ES-I3 (cell line): Measurements from ENCODE around the gene CHST12.
"Not testable (repeated sequence)": the region's sequence is repeated elsewhere in the genome, so short reads cannot be mapped to it uniquely, and the experiment has no call there.

Source experiments
- H3K36me3 ChIP-seq: 2 replicates; pipeline ENCODE4 v1.6.1; 2013; ENCODE audit warnings: mild to moderate bottlenecking, low read length, control low read depth, moderate library complexity; ENCODE audit not compliant: insufficient read depth
- H3K4me1 ChIP-seq: 2 replicates; pipeline ENCODE4 v1.6.1; 2013; ENCODE audit warnings: mild to moderate bottlenecking, control low read depth, low read length; ENCODE audit not compliant: insufficient read depth
- H3K9ac ChIP-seq: 2 replicates; pipeline ENCODE4 v1.6.1; 2013; ENCODE audit warnings: low read depth, mild to moderate bottlenecking, low read length, moderate library complexity
- H3K9me3 ChIP-seq: 2 replicates; pipeline ENCODE4 v1.6.1; 2013; ENCODE audit warnings: mild to moderate bottlenecking, low read length, moderate library complexity; ENCODE audit not compliant: control insufficient read depth, insufficient read depth

The CHST12 gene

GRCh38 chr7:2404714-2405119, 1.3 kb downstream of the CHST12 start:
- Histone ChIP-seq H3K9ac (peak overlapping the region; percentile 92; the same call in 1 of the 2 replicates), H3K36me3 (no peaks in the 10 kb centered on the region)

GRCh38 chr7:2405201-2405600, 1.8 kb downstream of the CHST12 start:
- Histone ChIP-seq H3K36me3 (no peaks in the 10 kb centered on the region), H3K4me1 (peaks cover 3% of the 10 kb centered on the region), H3K9me3 (no peaks in the 10 kb centered on the region), H3K9ac (no peak overlapping the region)

More at GRCh38 chr7:2404714-2405119, 1.3 kb downstream of the CHST12 start:
- peaks cover 7% of the 10 kb centered on the region for H3K4me1 ChIP-seq
- H3K9me3 ChIP-seq, result no peaks in the 10 kb centered on the region

- Histone ChIP-seq H3K36me3 (no peaks in the 10 kb centered on the region), H3K4me1 (no peaks in the 10 kb centered on the region; the same call in 1 of the 2 replicates), H3K9me3 (no peaks in the 10 kb centered on the region), H3K9ac (no peak overlapping the region)
Observed at GRCh38 chr7:2405601-2406345, 2.4 kb downstream of the CHST12 start.

- no peaks in the 10 kb centered on the region for H3K9me3 ChIP-seq
- H3K36me3 ChIP-seq, result no peaks in the 10 kb centered on the region
- H3K9ac ChIP-seq, result no peak overlapping the region
- H3K4me1 ChIP-seq, result peaks cover 5% of the 10 kb centered on the region; the same call in 1 of the 2 replicates
Observed at GRCh38 chr7:2409745-2410414, 6.5 kb downstream of the CHST12 start.

GRCh38 chr7:2411049-2411448, 7.6 kb downstream of the CHST12 start:
- no peak overlapping the region for H3K9ac ChIP-seq
- no peaks in the 10 kb centered on the region for H3K36me3 ChIP-seq
- no peaks in the 10 kb centered on the region for H3K9me3 ChIP-seq
- H3K4me1 ChIP-seq, result peaks cover 7% of the 10 kb centered on the region; the same call in 1 of the 2 replicates

- Histone ChIP-seq H3K4me1 (peaks cover 11% of the 10 kb centered on the region; the same call in 1 of the 2 replicates), H3K36me3 (no peaks in the 10 kb centered on the region), H3K9me3 (no peaks in the 10 kb centered on the region), H3K9ac (no peak overlapping the region)
Observed at GRCh38 chr7:2411815-2412586, 8.6 kb downstream of the CHST12 start.

GRCh38 chr7:2412587-2413201, 9.3 kb downstream of the CHST12 start:
- Histone ChIP-seq H3K36me3 (no peaks in the 10 kb centered on the region), H3K4me1 (peaks cover 11% of the 10 kb centered on the region; the same call in 1 of the 2 replicates), H3K9me3 (no peaks in the 10 kb centered on the region), H3K9ac (no peak overlapping the region)

- Histone ChIP-seq H3K36me3 (no peaks in the 10 kb centered on the region), H3K4me1 (peaks cover 11% of the 10 kb centered on the region; the same call in 1 of the 2 replicates), H3K9ac (no peak overlapping the region), H3K9me3 (no peaks in the 10 kb centered on the region)
Observed at GRCh38 chr7:2416063-2416462, 12.7 kb downstream of the CHST12 start.

GRCh38 chr7:2416650-2417049, 13.2 kb downstream of the CHST12 start:
- Histone ChIP-seq H3K4me1 (peaks cover 11% of the 10 kb centered on the region; the same call in 1 of the 2 replicates), H3K9ac (no peak overlapping the region), H3K9me3 (no peaks in the 10 kb centered on the region), H3K36me3 (no peaks in the 10 kb centered on the region)

- not testable (repeated sequence) for H3K9ac ChIP-seq, H3K9me3 ChIP-seq, H3K36me3 ChIP-seq, H3K4me1 ChIP-seq
Observed at GRCh38 chr7:2417178-2417577, 13.8 kb downstream of the CHST12 start.

- Histone ChIP-seq H3K4me1 (0 out of 2 replicates have a peak, but pooled peaks cover 6% of the 10 kb centered on the region), H3K9me3 (no peaks in the 10 kb centered on the region), H3K36me3 (no peaks in the 10 kb centered on the region), H3K9ac (no peak overlapping the region)
Observed at GRCh38 chr7:2417981-2418481, 14.6 kb downstream of the CHST12 start.

- H3K36me3 ChIP-seq, result no peaks in the 10 kb centered on the region
Observed at GRCh38 chr7:2420216-2420933, 17.0 kb downstream of the CHST12 start.

GRCh38 chr7:2421943-2422310, 18.5 kb downstream of the CHST12 start:
- Histone ChIP-seq H3K9me3 (no peaks in the 10 kb centered on the region), H3K9ac (no peak overlapping the region), H3K36me3 (no peaks in the 10 kb centered on the region), H3K4me1 (peaks cover 12% of the 10 kb centered on the region; the same call in 1 of the 2 replicates)

More at GRCh38 chr7:2420216-2420933, 17.0 kb downstream of the CHST12 start:
- peaks cover 9% of the 10 kb centered on the region; the same call in 1 of the 2 replicates for H3K4me1 ChIP-seq
- H3K9me3 ChIP-seq, result no peaks in the 10 kb centered on the region
- no peak overlapping the region for H3K9ac ChIP-seq
